HG02588 (cell line): Measurements from ENCODE around the gene MCAT.

Experiments
- ATAC-seq: cut with Tn5 transposase; IDR thresholded peaks from one replicate; pipeline ENCODE4 v1.9.1; 2021; ENCODE audit warnings: mild to moderate bottlenecking, moderate library complexity; ENCODE audit not compliant: unreplicated experiment

The MCAT gene

GRCh38 chr22:43173566-43173965 lies 30.4 kb upstream of the MCAT start:
- ATAC-seq, result no peak

- ATAC-seq, result no peak
Observed at GRCh38 chr22:43172191-43172590, 29.0 kb upstream of the MCAT start.

- no peak for ATAC-seq
Observed at GRCh38 chr22:43171607-43172006, 28.4 kb upstream of the MCAT start.

- ATAC-seq, result no peak
Observed at GRCh38 chr22:43171019-43171491, 27.9 kb upstream of the MCAT start.

GRCh38 chr22:43170131-43170480 lies 26.9 kb upstream of the MCAT start:
- no peak for ATAC-seq

GRCh38 chr22:43169310-43170130 lies 26.3 kb upstream of the MCAT start:
- ATAC-seq, result no peak

- ATAC-seq, result no peak
Observed at GRCh38 chr22:43168471-43169309, 25.5 kb upstream of the MCAT start.

- no peak for ATAC-seq
Observed at GRCh38 chr22:43167001-43167589, 23.9 kb upstream of the MCAT start.

GRCh38 chr22:43166132-43166930 lies 23.1 kb upstream of the MCAT start:
- ATAC-seq, result no peak

- ATAC-seq, result no peak
Observed at GRCh38 chr22:43164636-43165035, 21.4 kb upstream of the MCAT start.

GRCh38 chr22:43163241-43163795 lies 20.1 kb upstream of the MCAT start:
- no peak for ATAC-seq

- ATAC-seq, result no peak
Observed at GRCh38 chr22:43162412-43163150, 19.4 kb upstream of the MCAT start.

GRCh38 chr22:43160497-43161126 lies 17.4 kb upstream of the MCAT start:
- ATAC-seq, result no peak

GRCh38 chr22:43159484-43160178 lies 16.4 kb upstream of the MCAT start:
- ATAC-seq, result no peak

- no peak for ATAC-seq
Observed at GRCh38 chr22:43158778-43159483, 15.7 kb upstream of the MCAT start.

- no peak for ATAC-seq
Observed at GRCh38 chr22:43157874-43158546, 14.8 kb upstream of the MCAT start.

- no peak for ATAC-seq
Observed at GRCh38 chr22:43156413-43156812, 13.2 kb upstream of the MCAT start.

- no peak for ATAC-seq
Observed at GRCh38 chr22:43155789-43156188, 12.6 kb upstream of the MCAT start.
